Panc1 (cell line): ENCODE results near the gene GFPT2.

Experiments
- POLR2AphosphoS5 ChIP-seq: IDR thresholded peaks from 2 replicates; pipeline ENCODE4 v1.6.1; 2012; ENCODE audit warnings: mild to moderate bottlenecking, low read depth, low read length, moderate library complexity
- TCF7L2 ChIP-seq: IDR thresholded peaks from 2 replicates; pipeline ENCODE4 v1.6.1; 2011; ENCODE audit warnings: mild to moderate bottlenecking, low read depth, low read length, inconsistent platforms
- TF ChIP-seq, protein P1 (sequence below): fragments of 450-650 bp; IDR thresholded peaks from 2 replicates; pipeline ENCODE4 v1.5.1; 2017; ENCODE audit warnings: mild to moderate bottlenecking
- TF ChIP-seq, protein P2 (sequence below), 2 experiments: IDR thresholded peaks; 2 replicates each; pipeline ENCODE4 v1.6.1; 2011 to 2012; ENCODE audit warnings: low read depth in 2 of 2, control low read depth in 1 of 2, low read length in 1 of 2, mild to moderate bottlenecking in 1 of 2, moderate library complexity in 1 of 2; ENCODE audit not compliant: insufficient read depth in 1 of 2

GRCh38 chr5:180332861-180333260 lies 20.3 kb downstream of the GFPT2 start:
- TF ChIP-seq, protein P1, sequence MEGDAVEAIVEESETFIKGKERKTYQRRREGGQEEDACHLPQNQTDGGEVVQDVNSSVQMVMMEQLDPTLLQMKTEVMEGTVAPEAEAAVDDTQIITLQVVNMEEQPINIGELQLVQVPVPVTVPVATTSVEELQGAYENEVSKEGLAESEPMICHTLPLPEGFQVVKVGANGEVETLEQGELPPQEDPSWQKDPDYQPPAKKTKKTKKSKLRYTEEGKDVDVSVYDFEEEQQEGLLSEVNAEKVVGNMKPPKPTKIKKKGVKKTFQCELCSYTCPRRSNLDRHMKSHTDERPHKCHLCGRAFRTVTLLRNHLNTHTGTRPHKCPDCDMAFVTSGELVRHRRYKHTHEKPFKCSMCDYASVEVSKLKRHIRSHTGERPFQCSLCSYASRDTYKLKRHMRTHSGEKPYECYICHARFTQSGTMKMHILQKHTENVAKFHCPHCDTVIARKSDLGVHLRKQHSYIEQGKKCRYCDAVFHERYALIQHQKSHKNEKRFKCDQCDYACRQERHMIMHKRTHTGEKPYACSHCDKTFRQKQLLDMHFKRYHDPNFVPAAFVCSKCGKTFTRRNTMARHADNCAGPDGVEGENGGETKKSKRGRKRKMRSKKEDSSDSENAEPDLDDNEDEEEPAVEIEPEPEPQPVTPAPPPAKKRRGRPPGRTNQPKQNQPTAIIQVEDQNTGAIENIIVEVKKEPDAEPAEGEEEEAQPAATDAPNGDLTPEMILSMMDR = no peak
- TF ChIP-seq POLR2AphosphoS5 = no peak
- TF ChIP-seq, protein P2, sequence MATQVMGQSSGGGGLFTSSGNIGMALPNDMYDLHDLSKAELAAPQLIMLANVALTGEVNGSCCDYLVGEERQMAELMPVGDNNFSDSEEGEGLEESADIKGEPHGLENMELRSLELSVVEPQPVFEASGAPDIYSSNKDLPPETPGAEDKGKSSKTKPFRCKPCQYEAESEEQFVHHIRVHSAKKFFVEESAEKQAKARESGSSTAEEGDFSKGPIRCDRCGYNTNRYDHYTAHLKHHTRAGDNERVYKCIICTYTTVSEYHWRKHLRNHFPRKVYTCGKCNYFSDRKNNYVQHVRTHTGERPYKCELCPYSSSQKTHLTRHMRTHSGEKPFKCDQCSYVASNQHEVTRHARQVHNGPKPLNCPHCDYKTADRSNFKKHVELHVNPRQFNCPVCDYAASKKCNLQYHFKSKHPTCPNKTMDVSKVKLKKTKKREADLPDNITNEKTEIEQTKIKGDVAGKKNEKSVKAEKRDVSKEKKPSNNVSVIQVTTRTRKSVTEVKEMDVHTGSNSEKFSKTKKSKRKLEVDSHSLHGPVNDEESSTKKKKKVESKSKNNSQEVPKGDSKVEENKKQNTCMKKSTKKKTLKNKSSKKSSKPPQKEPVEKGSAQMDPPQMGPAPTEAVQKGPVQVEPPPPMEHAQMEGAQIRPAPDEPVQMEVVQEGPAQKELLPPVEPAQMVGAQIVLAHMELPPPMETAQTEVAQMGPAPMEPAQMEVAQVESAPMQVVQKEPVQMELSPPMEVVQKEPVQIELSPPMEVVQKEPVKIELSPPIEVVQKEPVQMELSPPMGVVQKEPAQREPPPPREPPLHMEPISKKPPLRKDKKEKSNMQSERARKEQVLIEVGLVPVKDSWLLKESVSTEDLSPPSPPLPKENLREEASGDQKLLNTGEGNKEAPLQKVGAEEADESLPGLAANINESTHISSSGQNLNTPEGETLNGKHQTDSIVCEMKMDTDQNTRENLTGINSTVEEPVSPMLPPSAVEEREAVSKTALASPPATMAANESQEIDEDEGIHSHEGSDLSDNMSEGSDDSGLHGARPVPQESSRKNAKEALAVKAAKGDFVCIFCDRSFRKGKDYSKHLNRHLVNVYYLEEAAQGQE (IDR thresholded peaks at IDR 0.05; ENCODE audit: insufficient read depth in 1 of 2, low read depth in 2 of 2, low read length in 1 of 2) = no peak
- TF ChIP-seq TCF7L2 = no peak
